HepG2 (cell line): Measurements from ENCODE around the gene RNF126. TPM values are rescaled to one million over a fixed set of nuclear protein-coding genes. Genes with fewer than 3 reads are reported as not detected.
A peak's percentile ranks its signal among the peaks of the same experiment; 100 is the strongest.

Experiments
- HOXA5 ChIP-seq: sonication (generic); formaldehyde crosslinking; IDR thresholded peaks from 2 replicates; pipeline ENCODE4 v1.4.0; 2020; ENCODE audit warnings: missing genetic modification reagents
- IRF1 ChIP-seq: sonication (generic); formaldehyde crosslinking; IDR thresholded peaks from 2 replicates; pipeline ENCODE4 v1.4.0; 2020; ENCODE audit warnings: low read depth, mild to moderate bottlenecking, missing genetic modification reagents
- MAFF ChIP-seq: IDR thresholded peaks from 2 replicates; pipeline ENCODE4 v1.6.1; 2011; ENCODE audit warnings: low read depth, low read length, improper control_type of control experiment
- MTF2 ChIP-seq: sonication (generic); formaldehyde crosslinking; IDR thresholded peaks from 2 replicates; pipeline ENCODE4 v1.5.0; 2020; ENCODE audit warnings: missing genetic modification reagents, borderline replicate concordance
- NAIF1 ChIP-seq: sonication (generic); formaldehyde crosslinking; IDR thresholded peaks from 2 replicates; pipeline ENCODE4 v1.5.0; 2020; ENCODE audit warnings: mild to moderate bottlenecking, missing genetic modification reagents, borderline replicate concordance
- NKX3-1 ChIP-seq: sonication (generic); formaldehyde crosslinking; IDR thresholded peaks from 2 replicates; pipeline ENCODE4 v1.5.0; 2020; ENCODE audit warnings: missing genetic modification reagents
- NRL ChIP-seq: sonication (generic); formaldehyde crosslinking; IDR thresholded peaks from 2 replicates; pipeline ENCODE4 v1.5.0; 2020; ENCODE audit warnings: missing genetic modification reagents, mild to moderate bottlenecking, moderate library complexity, borderline replicate concordance
- SMYD3 ChIP-seq: sonication (generic); formaldehyde crosslinking; IDR thresholded peaks from 2 replicates; pipeline ENCODE4 v1.8.1; 2023; ENCODE audit warnings: mild to moderate bottlenecking, missing genetic modification reagents
- SNAI1 ChIP-seq: sonication (generic); formaldehyde crosslinking; IDR thresholded peaks from 2 replicates; pipeline ENCODE4 v1.5.0; 2020; ENCODE audit warnings: mild to moderate bottlenecking, missing genetic modification reagents, borderline replicate concordance
- SP140L ChIP-seq: sonication (generic); formaldehyde crosslinking; IDR thresholded peaks from 2 replicates; pipeline ENCODE4 v1.4.0; 2020; ENCODE audit warnings: missing genetic modification reagents, borderline replicate concordance
- TAF15 ChIP-seq: fragments of 200-400 bp; formaldehyde crosslinking; IDR thresholded peaks from one replicate; pipeline ENCODE4 v1.6.1; 2018; ENCODE audit warnings: mild to moderate bottlenecking, low read depth, low read length; ENCODE audit not compliant: poor library complexity, severe bottlenecking
- ZMYM2 ChIP-seq: sonication (generic); formaldehyde crosslinking; IDR thresholded peaks from 2 replicates; pipeline ENCODE4 v1.8.0; 2022; ENCODE audit warnings: mild to moderate bottlenecking, missing genetic modification reagents
- ZNF24 ChIP-seq: fragments of 450-650 bp; IDR thresholded peaks from 2 replicates; pipeline ENCODE4 v1.6.1; 2017; ENCODE audit warnings: antibody characterized with exemption, mild to moderate bottlenecking
- ZNF431 ChIP-seq: sonication (generic); formaldehyde crosslinking; IDR thresholded peaks from 2 replicates; pipeline ENCODE4 v1.9.0; 2022; ENCODE audit warnings: missing genetic modification reagents, low read depth, mild to moderate bottlenecking, borderline replicate concordance
- ZNF616 ChIP-seq: sonication (generic); formaldehyde crosslinking; IDR thresholded peaks from 2 replicates; pipeline ENCODE4 v1.5.0; 2020; ENCODE audit warnings: low read depth, mild to moderate bottlenecking, missing genetic modification reagents
- ZNF747 ChIP-seq: sonication (generic); formaldehyde crosslinking; IDR thresholded peaks from 2 replicates; pipeline ENCODE4 v1.8.1; 2023; ENCODE audit warnings: missing genetic modification reagents, mild to moderate bottlenecking, borderline replicate concordance
- ZUFSP ChIP-seq: sonication (generic); formaldehyde crosslinking; IDR thresholded peaks from 2 replicates; pipeline ENCODE4 v1.9.0; 2021; ENCODE audit warnings: missing genetic modification reagents, mild to moderate bottlenecking, borderline replicate concordance
- polyA plus RNA-seq, 8 experiments: library from polyadenylated mRNA; depleted of rRNA in 3 of 8; stranded (reverse) in 7 of 8; unstranded in 1 of 8; fragments of >200 nt; fragmentation: Illumina TruSeq in 4 of 8; extraction: Trizol in 4 of 8; gene quantifications; 2 replicates each; pipeline versions ENCODE4 v1.2.1 to v1.2.3, GENCODE V29; 2011 to 2016; ENCODE audit warnings: low read depth in 4 of 8, missing spikeins in 1 of 8, mixed read lengths in 1 of 8; ENCODE audit not compliant: insufficient read depth in 1 of 8
- total RNA-seq, 5 experiments: library from RNA; depleted of rRNA; stranded (reverse); fragments of >200 nt; fragmentation: Illumina TruSeq; extraction: Trizol; gene quantifications; 2 replicates each; pipeline ENCODE4 v1.2.3, GENCODE V29; 2016; ENCODE audit warnings: low read depth in 1 of 5
- TF ChIP-seq, protein P1 (sequence below): sonication (generic); formaldehyde crosslinking; IDR thresholded peaks from 2 replicates; pipeline ENCODE4 v1.4.0; 2020; ENCODE audit warnings: missing genetic modification reagents
- TF ChIP-seq, protein P2 (sequence below): sonication (generic); formaldehyde crosslinking; IDR thresholded peaks from 2 replicates; pipeline ENCODE4 v1.5.0; 2020; ENCODE audit warnings: missing genetic modification reagents, mild to moderate bottlenecking, borderline replicate concordance

RNF126 gene
- total and polyA plus RNA-seq, 2 of the 13 experiments (the other 11 are each of a cell fraction or from before 2014, with no cell fraction given): 23.2 to 34.0 TPM

- TF ChIP-seq ZNF431 (CRISPR knock-in tag) (no peak), MAFF (0 out of 2 replicates have a peak, but pooled peaks have one; percentile 14), NKX3-1 (CRISPR knock-in tag) (peak; percentile 71), SMYD3 (no peak), NAIF1 (CRISPR knock-in tag) (no peak), NRL (CRISPR knock-in tag) (no peak; the same call in 1 of the 2 replicates), ZNF24 (no peak), SNAI1 (no peak), IRF1 (CRISPR knock-in tag) (no peak; the same call in 1 of the 2 replicates), ZNF747 (no peak; the same call in 1 of the 2 replicates), ZNF616 (CRISPR knock-in tag) (no peak), MTF2 (CRISPR knock-in tag) (no peak), SP140L (CRISPR knock-in tag) (no peak; the same call in 1 of the 2 replicates), HOXA5 (peak; percentile 88), ZUFSP (CRISPR knock-in tag) (no peak), ZMYM2 (CRISPR knock-in tag) (no peak), TAF15 (no peak)
- TF ChIP-seq, protein P1, sequence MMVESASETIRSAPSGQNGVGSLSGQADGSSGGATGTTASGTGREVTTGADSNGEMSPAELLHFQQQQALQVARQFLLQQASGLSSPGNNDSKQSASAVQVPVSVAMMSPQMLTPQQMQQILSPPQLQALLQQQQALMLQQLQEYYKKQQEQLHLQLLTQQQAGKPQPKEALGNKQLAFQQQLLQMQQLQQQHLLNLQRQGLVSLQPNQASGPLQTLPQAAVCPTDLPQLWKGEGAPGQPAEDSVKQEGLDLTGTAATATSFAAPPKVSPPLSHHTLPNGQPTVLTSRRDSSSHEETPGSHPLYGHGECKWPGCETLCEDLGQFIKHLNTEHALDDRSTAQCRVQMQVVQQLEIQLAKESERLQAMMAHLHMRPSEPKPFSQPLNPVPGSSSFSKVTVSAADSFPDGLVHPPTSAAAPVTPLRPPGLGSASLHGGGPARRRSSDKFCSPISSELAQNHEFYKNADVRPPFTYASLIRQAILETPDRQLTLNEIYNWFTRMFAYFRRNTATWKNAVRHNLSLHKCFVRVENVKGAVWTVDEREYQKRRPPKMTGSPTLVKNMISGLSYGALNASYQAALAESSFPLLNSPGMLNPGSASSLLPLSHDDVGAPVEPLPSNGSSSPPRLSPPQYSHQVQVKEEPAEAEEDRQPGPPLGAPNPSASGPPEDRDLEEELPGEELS (CRISPR knock-in tag): no peak
- TF ChIP-seq, protein P2, sequence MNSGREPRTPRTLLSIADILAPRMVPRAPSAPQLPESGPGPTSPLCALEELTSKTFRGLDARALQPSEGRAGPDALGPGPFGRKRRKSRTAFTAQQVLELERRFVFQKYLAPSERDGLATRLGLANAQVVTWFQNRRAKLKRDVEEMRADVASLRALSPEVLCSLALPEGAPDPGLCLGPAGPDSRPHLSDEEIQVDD (CRISPR knock-in tag): no peak; the same call in 1 of the 2 replicates
Measured at GRCh38 chr19:633068-633785, 29.8 kb downstream of the RNF126 start, which contains the start of gene POLRMT (continued).
